ENCODE measurements around the gene TEAD1. TPM values are rescaled to one million over a fixed set of nuclear protein-coding genes. Genes with fewer than 3 reads are reported as not detected.
A peak's percentile ranks its signal among the peaks of the same experiment; 100 is the strongest.

Gene TEAD1
- total RNA-seq, 2 donors from 2014 or later: 76.4 to 94.4 TPM

DNA sequence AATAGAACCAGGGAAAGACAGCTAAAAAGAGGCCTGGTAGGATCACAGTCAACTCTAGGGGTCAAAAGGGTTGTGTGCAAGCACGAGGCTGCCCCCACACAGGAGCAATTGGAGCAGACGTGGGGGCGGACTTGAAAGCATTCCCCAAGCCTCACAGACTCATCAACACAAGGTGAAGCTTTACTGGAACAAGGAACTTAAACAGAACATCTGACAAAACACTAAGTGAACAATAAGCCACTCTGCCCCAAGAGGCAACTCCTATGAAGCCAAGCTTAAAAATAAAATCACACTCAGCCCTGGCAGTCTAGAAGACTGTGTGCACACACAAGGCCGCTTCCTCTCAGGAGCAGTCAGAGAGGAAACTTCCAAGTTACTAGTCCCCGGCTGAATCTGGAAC lies 32.2 kb upstream of the TEAD1 start:
- peak overlapping the region; percentile 10 for H3K27ac ChIP-seq (ENCODE audit: low read depth, low read length)
- H3K4me1 Mint-ChIP-seq: peaks cover 11% of the 10 kb centered on the region
- no peak overlapping the region for H3K9ac ChIP-seq (ENCODE audit: extremely low read depth, low read length, poor library complexity, severe bottlenecking)
- no peak for DNase-seq
- H3K4me3 Mint-ChIP-seq: no peak overlapping the region
- H3K27me3 ChIP-seq (ENCODE audit: control insufficient read depth, insufficient read depth, low read length, poor library complexity, severe bottlenecking): no peaks in the 10 kb centered on the region
- H3K27me3 Mint-ChIP-seq (ENCODE audit: insufficient read depth): peaks cover 2% of the 10 kb centered on the region
- peaks cover 5% of the 10 kb centered on the region for H3K9me3 Mint-ChIP-seq
- H3K4me3 ChIP-seq (ENCODE audit: low read length): no peak overlapping the region
- TF ChIP-seq, protein P1, sequence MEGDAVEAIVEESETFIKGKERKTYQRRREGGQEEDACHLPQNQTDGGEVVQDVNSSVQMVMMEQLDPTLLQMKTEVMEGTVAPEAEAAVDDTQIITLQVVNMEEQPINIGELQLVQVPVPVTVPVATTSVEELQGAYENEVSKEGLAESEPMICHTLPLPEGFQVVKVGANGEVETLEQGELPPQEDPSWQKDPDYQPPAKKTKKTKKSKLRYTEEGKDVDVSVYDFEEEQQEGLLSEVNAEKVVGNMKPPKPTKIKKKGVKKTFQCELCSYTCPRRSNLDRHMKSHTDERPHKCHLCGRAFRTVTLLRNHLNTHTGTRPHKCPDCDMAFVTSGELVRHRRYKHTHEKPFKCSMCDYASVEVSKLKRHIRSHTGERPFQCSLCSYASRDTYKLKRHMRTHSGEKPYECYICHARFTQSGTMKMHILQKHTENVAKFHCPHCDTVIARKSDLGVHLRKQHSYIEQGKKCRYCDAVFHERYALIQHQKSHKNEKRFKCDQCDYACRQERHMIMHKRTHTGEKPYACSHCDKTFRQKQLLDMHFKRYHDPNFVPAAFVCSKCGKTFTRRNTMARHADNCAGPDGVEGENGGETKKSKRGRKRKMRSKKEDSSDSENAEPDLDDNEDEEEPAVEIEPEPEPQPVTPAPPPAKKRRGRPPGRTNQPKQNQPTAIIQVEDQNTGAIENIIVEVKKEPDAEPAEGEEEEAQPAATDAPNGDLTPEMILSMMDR (conservative IDR thresholded peaks at IDR 0.05): no peak
- no peaks in the 10 kb centered on the region for H3K4me1 ChIP-seq (ENCODE audit: control insufficient read depth, insufficient read depth, low read length)
- no peaks in the 10 kb centered on the region for H3K9me3 ChIP-seq (ENCODE audit: control insufficient read depth, low read length)
- H3K36me3 ChIP-seq (ENCODE audit: control insufficient read depth, insufficient read depth, low read length): no peaks in the 10 kb centered on the region
- H3K27ac Mint-ChIP-seq: no peak overlapping the region
- no peaks in the 10 kb centered on the region for H3K36me3 Mint-ChIP-seq (ENCODE audit: low read depth)
- 61 to 82% methylated on average over 2 to 5 of the region's 5 CpGs for WGBS, 2 experiments (ENCODE audit: insufficient coverage in 1 of 2, insufficient read length in 1 of 2)

- H3K4me1 ChIP-seq (ENCODE audit: control insufficient read depth, insufficient read depth, low read length): no peaks in the 10 kb centered on the region
- peaks cover 9% of the 10 kb centered on the region for H3K4me1 Mint-ChIP-seq
Observed at GRCh38 chr11:12642806-12643428, 31.3 kb upstream of the TEAD1 start.

GRCh38 chr11:12646478-12646877 lies 27.7 kb upstream of the TEAD1 start:
- no peak overlapping the region for H3K27ac Mint-ChIP-seq
- H3K4me1 Mint-ChIP-seq: peaks cover 7% of the 10 kb centered on the region
- Histone ChIP-seq H3K36me3 (ENCODE audit: control insufficient read depth, insufficient read depth, low read length) (no peaks in the 10 kb centered on the region), H3K27me3 (ENCODE audit: control insufficient read depth, insufficient read depth, low read length, poor library complexity, severe bottlenecking) (no peaks in the 10 kb centered on the region), H3K4me3 (ENCODE audit: low read length) (no peak overlapping the region), H3K9ac (ENCODE audit: extremely low read depth, low read length, poor library complexity, severe bottlenecking) (no peak overlapping the region), H3K27ac (ENCODE audit: low read depth, low read length) (no peak overlapping the region), H3K4me1 (ENCODE audit: control insufficient read depth, insufficient read depth, low read length) (no peaks in the 10 kb centered on the region), H3K9me3 (ENCODE audit: control insufficient read depth, low read length) (no peaks in the 10 kb centered on the region)
- 98% methylated on average over 2 of the region's 2 CpGs; no CpG with 5 or more reads in 1 of the 2 experiments for WGBS, 2 experiments (ENCODE audit: insufficient coverage in 1 of 2, insufficient read length in 1 of 2)
- no peak for DNase-seq
- TF ChIP-seq, protein P1 (conservative IDR thresholded peaks at IDR 0.05): no peak
- no peak overlapping the region for H3K4me3 Mint-ChIP-seq
- H3K9me3 Mint-ChIP-seq: no peaks in the 10 kb centered on the region
- no peaks in the 10 kb centered on the region for H3K36me3 Mint-ChIP-seq (ENCODE audit: low read depth)
- H3K27me3 Mint-ChIP-seq (ENCODE audit: insufficient read depth): no peaks in the 10 kb centered on the region

More at GRCh38 chr11:12642806-12643428, 31.3 kb upstream of the TEAD1 start:
- Histone ChIP-seq H3K36me3 (ENCODE audit: control insufficient read depth, insufficient read depth, low read length) (no peaks in the 10 kb centered on the region), H3K9ac (ENCODE audit: extremely low read depth, low read length, poor library complexity, severe bottlenecking) (no peak overlapping the region), H3K4me3 (ENCODE audit: low read length) (no peak overlapping the region), H3K9me3 (ENCODE audit: control insufficient read depth, low read length) (no peaks in the 10 kb centered on the region), H3K27ac (ENCODE audit: low read depth, low read length) (no peak overlapping the region), H3K27me3 (ENCODE audit: control insufficient read depth, insufficient read depth, low read length, poor library complexity, severe bottlenecking) (no peaks in the 10 kb centered on the region)
- Mint-ChIP-seq H3K27ac (no peak overlapping the region), H3K36me3 (ENCODE audit: low read depth) (no peaks in the 10 kb centered on the region), H3K4me3 (no peak overlapping the region), H3K27me3 (ENCODE audit: insufficient read depth) (peaks cover 2% of the 10 kb centered on the region), H3K9me3 (peaks cover 5% of the 10 kb centered on the region)
- DNase-seq: no peak
- WGBS, 2 experiments (ENCODE audit: insufficient coverage in 1 of 2, insufficient read length in 1 of 2): 83 to 93% methylated on average over 4 to 6 of the region's 6 CpGs
- TF ChIP-seq, protein P1 (conservative IDR thresholded peaks at IDR 0.05): no peak
